GM18505 (cell line): ENCODE measurements around the gene GPR18.

ENCODE experiments used
- ATAC-seq: cut with Tn5 transposase; IDR thresholded peaks from one replicate; pipeline ENCODE4 v1.9.1; 2021; ENCODE audit not compliant: unreplicated experiment
- POLR2A ChIP-seq: IDR thresholded peaks from 4 replicates; pipeline ENCODE4 v1.6.1; 2011; ENCODE audit warnings: borderline replicate concordance; ENCODE audit not compliant: insufficient read depth, insufficient read length; ENCODE audit errors: extremely low read depth

GPR18 gene

GRCh38 chr13:99299256-99299919 lies 41.2 kb upstream of the GPR18 start:
- ATAC-seq: no peak
- no peak for TF ChIP-seq POLR2A

DNA sequence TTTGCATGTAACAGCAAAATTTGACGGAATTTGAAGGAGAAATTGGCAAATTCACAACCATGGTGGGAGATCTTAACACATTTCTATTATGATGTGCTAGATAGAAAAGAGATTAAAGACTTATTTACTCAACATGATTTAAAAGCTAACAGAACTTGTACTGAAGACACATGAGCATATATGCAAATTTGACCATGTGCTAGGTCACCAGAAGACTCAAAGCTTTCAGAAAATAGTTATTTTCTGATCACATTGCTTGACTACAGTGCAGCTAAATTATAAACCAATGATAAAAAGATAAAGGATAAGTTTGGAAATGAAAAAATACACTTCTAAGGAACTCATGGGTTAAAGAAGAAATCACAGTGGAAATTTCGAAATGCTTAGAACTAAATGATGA lies 39.9 kb upstream of the GPR18 start:
- TF ChIP-seq POLR2A: no peak
- no peak for ATAC-seq

GRCh38 chr13:99297331-99297730 lies 39.2 kb upstream of the GPR18 start:
- ATAC-seq: no peak
- no peak for TF ChIP-seq POLR2A

- ATAC-seq: no peak
- no peak for TF ChIP-seq POLR2A
Measured at GRCh38 chr13:99296398-99296797, 38.2 kb upstream of the GPR18 start.

GRCh38 chr13:99295488-99296252 lies 37.5 kb upstream of the GPR18 start:
- no peak for ATAC-seq
- peak; percentile 24 for TF ChIP-seq POLR2A

DNA sequence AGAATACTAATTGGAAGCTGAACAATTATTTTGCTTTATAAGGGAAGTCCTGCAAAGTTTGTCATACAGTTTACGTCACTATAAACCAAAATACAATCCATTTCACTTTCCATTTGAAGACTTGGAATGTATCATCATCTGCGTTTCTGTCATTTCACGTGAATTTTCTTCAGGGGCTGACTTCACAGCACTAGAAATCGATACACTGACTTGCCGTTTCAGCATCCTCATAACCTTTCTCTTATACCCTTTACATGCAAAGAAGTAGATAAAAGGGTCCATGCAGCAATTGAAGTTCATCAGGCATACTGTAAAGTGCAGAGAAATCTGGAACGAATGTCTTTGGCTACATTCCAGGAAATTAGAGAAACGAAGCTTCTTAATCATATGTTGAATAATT lies 36.8 kb upstream of the GPR18 start:
- TF ChIP-seq POLR2A: no peak
- no peak for ATAC-seq

- no peak for ATAC-seq
Measured at GRCh38 chr13:99294198-99294597, 36.0 kb upstream of the GPR18 start.

GRCh38 chr13:99293178-99293577 lies 35.0 kb upstream of the GPR18 start:
- TF ChIP-seq POLR2A: no peak
- no peak for ATAC-seq

More at GRCh38 chr13:99294198-99294597, 36.0 kb upstream of the GPR18 start:
- TF ChIP-seq POLR2A: peak; percentile 18

DNA sequence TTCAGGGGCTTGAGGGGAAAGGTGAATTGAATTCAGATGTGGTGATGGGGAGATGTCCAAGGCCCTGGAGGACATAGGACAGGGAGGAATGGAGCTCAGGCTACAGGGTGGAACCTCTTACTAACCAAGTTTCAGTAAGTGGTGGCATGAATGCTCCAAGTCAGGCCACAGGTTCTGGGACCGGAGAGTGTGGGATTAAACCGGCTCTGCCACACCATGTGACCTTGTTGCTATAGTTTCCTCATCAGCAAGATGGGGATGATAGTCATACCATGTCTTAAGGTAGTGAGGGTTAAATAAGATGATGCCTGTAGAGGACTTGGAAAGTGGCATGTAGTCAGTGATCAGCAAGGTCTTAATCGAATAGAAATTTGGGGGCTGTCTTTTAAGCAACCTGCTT lies 32.7 kb upstream of the GPR18 start:
- TF ChIP-seq POLR2A: no peak
- ATAC-seq: no peak

GRCh38 chr13:99289674-99290337 lies 31.6 kb upstream of the GPR18 start:
- no peak for TF ChIP-seq POLR2A
- ATAC-seq: no peak

- no peak for TF ChIP-seq POLR2A
- no peak for ATAC-seq
Measured at GRCh38 chr13:99289271-99289670, 31.1 kb upstream of the GPR18 start.

DNA sequence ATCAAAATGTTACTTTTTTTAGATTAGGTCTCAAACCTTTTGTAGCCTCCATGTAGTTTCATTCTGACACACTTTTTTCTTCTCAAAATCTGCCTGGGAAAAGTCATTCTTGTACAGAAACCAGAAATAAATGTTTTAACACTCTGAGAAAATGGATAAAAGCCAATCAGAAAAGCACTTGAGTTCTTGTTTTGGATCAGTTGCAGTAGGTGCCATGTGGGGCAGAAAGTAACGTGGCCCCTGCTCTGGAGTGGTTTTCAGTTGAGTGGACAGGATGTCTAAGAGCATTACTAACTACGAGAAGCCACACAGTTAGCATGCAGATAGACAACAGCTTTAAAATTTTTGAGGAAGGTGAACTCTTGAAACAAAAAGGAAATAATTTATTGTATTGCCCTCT lies 29.9 kb upstream of the GPR18 start:
- no peak for TF ChIP-seq POLR2A
- ATAC-seq: peak; percentile 89

DNA sequence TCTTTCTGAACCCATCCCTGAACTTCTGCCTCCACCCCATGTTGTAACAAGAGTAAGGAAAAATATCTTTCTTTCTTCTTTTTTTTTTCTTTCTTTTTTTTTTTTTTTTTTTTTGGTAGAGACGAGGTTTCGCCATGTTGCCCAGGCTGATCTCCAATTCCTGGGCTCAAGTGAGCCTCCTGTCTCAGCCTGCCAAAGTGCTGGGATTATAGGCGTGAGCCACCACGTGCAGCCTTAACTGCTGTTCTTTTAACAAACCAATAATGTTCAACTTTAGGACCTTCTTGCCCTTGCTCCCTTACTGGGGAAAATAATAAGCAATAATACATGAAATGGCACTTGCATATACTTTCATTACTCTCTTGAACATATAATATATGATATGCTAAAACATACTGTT lies 29.4 kb upstream of the GPR18 start:
- peak; percentile 9 for ATAC-seq
- no peak for TF ChIP-seq POLR2A
